Measurements from ENCODE around the gene DPM3. TPM values are rescaled to one million over a fixed set of nuclear protein-coding genes. Genes with fewer than 3 reads are reported as not detected.
A peak's percentile ranks its signal among the peaks of the same experiment; 100 is the strongest.
"Not testable (repeated sequence)": the region's sequence is repeated elsewhere in the genome, so short reads cannot be mapped to it uniquely, and the experiment has no call there.

The DPM3 gene
- total RNA-seq, 6 experiments from 2014 or later, result 50.4 to 106 (median 60.4) TPM

GRCh38 chr1:155168456-155169210, 28.3 kb upstream of the DPM3 start:
- H3K27ac ChIP-seq, result no peak overlapping the region
- H3K9me3 ChIP-seq, result no peaks in the 10 kb centered on the region
- DNase-seq (no peak), ATAC-seq (no peak)
- TF ChIP-seq CTCF (IDR thresholded peaks at IDR 0.05) (no peak), POLR2A (IDR thresholded peaks at IDR 0.05) (no peak)
- intact Hi-C loops (cut with DNase I), result loop anchor here (5.0 kb wide), 1 partner anchor 76 kb away; no protein-coding TSS in a partner anchor
- H3K4me3 ChIP-seq, result no peak overlapping the region
- WGBS (ENCODE audit: insufficient coverage, low coverage, low lambda C conversion rate, missing lambda C conversion rate), result 72% methylated on average over 3 of the region's 10 CpGs
- H3K4me1 ChIP-seq, result peaks cover 0 to 7% (median 2%) of the 10 kb centered on the region in 4 donors
- peaks cover 0 to 10% (median 5%) of the 10 kb centered on the region in 4 donors for H3K36me3 ChIP-seq
- H3K27me3 ChIP-seq, result no peaks in the 10 kb centered on the region

GRCh38 chr1:155168105-155168445, 27.7 kb upstream of the DPM3 start:
- H3K4me3 ChIP-seq, H3K27ac ChIP-seq, H3K27me3 ChIP-seq, H3K36me3 ChIP-seq, H3K4me1 ChIP-seq, ATAC-seq, H3K9me3 ChIP-seq, DNase-seq: not testable (repeated sequence)
- intact Hi-C loops (cut with DNase I), result loop anchor here (5.0 kb wide), 1 partner anchor 76 kb away; no protein-coding TSS in a partner anchor
- WGBS (ENCODE audit: insufficient coverage, low coverage, low lambda C conversion rate, missing lambda C conversion rate), result 15% methylated on average over 4 of the region's 4 CpGs

GRCh38 chr1:155167166-155168104, 27.1 kb upstream of the DPM3 start:
- peak overlapping the region in 1 of 3 donors; percentile 10 for H3K4me3 ChIP-seq
- H3K27me3 ChIP-seq, result no peaks in the 10 kb centered on the region
- peak overlapping the region in 1 of 3 donors; percentile 36 for H3K27ac ChIP-seq
- ATAC-seq, result peak; percentile 86 to 90 (median 88)
- H3K4me1 ChIP-seq, result peaks cover 0 to 6% (median 2%) of the 10 kb centered on the region in 4 donors
- H3K36me3 ChIP-seq, result peaks cover 0 to 10% (median 5%) of the 10 kb centered on the region in 4 donors
- TF ChIP-seq POLR2A (IDR thresholded peaks at IDR 0.05) (no peak), CTCF (IDR thresholded peaks at IDR 0.05) (peak; percentile 86 to 91 (median 86))
- peak; percentile 89 to 91 (median 90) for DNase-seq
- H3K9me3 ChIP-seq, result no peaks in the 10 kb centered on the region
- WGBS (ENCODE audit: insufficient coverage, low coverage, low lambda C conversion rate, missing lambda C conversion rate), result 2% methylated on average over 21 of the region's 28 CpGs
- intact Hi-C loops (cut with DNase I), result loop anchor here (5.0 kb wide), 1 partner anchor 75 kb away; no protein-coding TSS in a partner anchor

- TF ChIP-seq POLR2A (IDR thresholded peaks at IDR 0.05) (no peak), CTCF (IDR thresholded peaks at IDR 0.05) (no peak)
- Histone ChIP-seq H3K36me3 (peaks cover 0 to 10% (median 5%) of the 10 kb centered on the region in 4 donors), H3K9me3 (no peaks in the 10 kb centered on the region), H3K4me1 (peaks cover 0 to 4% (median 0%) of the 10 kb centered on the region in 4 donors), H3K27me3 (no peaks in the 10 kb centered on the region), H3K27ac (peak overlapping the region in 1 of 3 donors; percentile 63), H3K4me3 (no peak overlapping the region)
- DNase-seq, result peak; percentile 59 to 72 (median 68)
- WGBS (ENCODE audit: insufficient coverage, low coverage, low lambda C conversion rate, missing lambda C conversion rate), result 56% methylated on average over 7 of the region's 27 CpGs
- intact Hi-C loops (cut with DNase I), result loop anchor here (5.0 kb wide), 1 partner anchor 74 kb away; no protein-coding TSS in a partner anchor
- ATAC-seq, result peak; percentile 31 to 64 (median 52)
Observed at GRCh38 chr1:155166471-155167165, 26.3 kb upstream of the DPM3 start.

All from right lobe of liver (tissue), 6 donors.